SH-SY5Y (cell line): ENCODE measurements around the gene CLDN24.

Experiments
- GATA2 ChIP-seq: IDR thresholded peaks from 2 replicates; pipeline ENCODE4 v1.6.1; 2011; ENCODE audit warnings: mild to moderate bottlenecking, low read depth, low read length
- GATA3 ChIP-seq: IDR thresholded peaks from 2 replicates; pipeline ENCODE4 v1.6.1; 2011; ENCODE audit warnings: low read depth, mild to moderate bottlenecking, low read length, moderate library complexity

DNA sequence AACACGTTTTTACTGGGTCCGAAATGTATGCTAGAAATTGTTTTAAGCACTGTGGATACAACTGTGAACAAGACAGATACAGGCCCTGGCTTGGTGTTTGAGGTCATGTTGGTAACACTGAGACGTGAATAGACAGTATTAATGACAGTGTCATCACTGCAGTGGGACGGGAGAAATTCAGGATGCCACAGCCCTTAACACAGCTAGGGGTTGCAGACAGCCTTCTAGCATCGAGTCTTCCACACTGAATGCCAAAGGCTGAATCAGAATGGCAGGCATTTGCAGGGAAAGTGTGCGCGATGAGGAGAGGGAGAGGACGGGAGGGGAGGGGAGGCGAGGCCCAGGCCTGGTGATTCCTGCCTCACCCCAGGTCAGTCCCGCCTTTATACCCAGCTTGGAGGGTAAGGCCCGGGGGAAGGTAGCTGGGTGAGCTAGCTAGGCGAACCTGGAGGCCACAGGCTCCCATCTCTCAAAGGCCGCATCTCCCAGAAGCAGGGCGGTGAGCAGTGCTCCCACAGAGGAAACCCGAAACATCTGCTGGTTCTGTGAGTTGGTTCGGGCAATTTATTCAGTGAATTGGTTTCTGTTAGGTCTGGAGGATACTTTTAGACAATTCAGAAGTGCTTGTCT lies 44.1 kb upstream of the CLDN24 start:
- TF ChIP-seq GATA3 (no peak), GATA2 (no peak)
